DMS153 (cell line): Measurements from ENCODE around the gene RAB40A.

Experiments
- DNase-seq: peaks from one replicate; lab custom pipeline; 2025; lab: John Stamatoyannopoulos, UW

RAB40A gene, protein sequence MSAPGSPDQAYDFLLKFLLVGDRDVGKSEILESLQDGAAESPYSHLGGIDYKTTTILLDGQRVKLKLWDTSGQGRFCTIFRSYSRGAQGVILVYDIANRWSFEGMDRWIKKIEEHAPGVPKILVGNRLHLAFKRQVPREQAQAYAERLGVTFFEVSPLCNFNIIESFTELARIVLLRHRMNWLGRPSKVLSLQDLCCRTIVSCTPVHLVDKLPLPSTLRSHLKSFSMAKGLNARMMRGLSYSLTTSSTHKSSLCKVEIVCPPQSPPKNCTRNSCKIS

DNA sequence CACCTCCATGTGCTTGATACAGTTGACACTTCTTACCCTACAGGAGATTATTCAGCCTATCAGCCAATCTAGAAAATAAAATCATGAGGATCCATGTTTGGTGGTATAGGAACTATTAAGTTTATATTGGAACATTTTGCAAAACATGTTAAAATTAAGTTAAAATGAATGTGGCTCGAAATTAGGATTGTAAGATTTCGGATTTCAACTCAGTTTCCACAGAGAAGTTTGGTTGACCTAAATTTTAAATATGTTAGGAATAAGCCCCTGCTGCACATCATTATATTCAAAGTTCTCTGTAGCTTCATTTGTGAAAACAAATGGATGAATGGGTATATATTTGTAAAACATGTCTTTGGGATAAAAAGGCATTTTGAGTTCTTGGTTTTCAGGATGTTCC lies at the start of gene RAB40A:
TSS of gene RAB40A (minus strand) at position 101 of the 400 bp plus-strand sequence. CDS start 18,733 bp downstream, outside the sequence.
- no peak for DNase-seq

DNA sequence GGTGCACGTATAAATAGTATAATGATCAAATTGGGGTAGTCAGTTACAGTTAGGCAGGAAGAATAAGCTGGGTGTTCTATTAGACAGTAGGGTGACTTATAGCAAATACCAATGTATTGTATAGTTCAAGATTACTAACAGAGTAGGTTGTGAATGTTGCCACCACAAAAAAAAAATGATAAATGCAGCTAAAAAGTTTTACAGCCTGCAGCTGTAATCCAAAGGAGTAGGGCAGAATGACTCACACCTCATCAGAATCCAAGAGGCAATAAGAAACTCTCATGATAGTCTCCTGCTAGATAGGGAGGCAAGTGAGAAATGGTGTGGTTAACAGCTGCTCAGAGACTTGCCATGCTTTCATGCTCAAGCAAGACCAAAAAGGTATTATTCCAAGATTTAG lies 46.5 kb upstream of the RAB40A start:
- DNase-seq: no peak

DNA sequence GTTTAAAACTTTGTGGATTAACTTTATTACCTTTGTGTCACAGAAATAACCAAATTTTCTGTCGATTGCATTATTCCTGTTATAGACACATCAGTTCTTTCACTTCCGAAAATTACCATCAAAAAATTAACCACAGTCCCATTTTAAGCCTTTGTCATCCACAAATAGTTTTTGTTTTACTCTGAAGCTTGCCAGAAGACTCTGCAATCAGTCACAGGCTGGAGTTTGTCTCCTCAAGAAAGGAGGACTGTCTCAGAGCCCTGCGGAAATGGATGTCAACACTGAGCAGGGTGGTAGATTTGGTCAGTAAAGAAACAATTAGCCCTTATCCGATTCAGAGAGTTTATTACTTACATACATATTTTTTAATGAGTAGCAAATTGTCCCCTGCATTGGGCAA lies 45.9 kb upstream of the RAB40A start:
- no peak for DNase-seq

DNA sequence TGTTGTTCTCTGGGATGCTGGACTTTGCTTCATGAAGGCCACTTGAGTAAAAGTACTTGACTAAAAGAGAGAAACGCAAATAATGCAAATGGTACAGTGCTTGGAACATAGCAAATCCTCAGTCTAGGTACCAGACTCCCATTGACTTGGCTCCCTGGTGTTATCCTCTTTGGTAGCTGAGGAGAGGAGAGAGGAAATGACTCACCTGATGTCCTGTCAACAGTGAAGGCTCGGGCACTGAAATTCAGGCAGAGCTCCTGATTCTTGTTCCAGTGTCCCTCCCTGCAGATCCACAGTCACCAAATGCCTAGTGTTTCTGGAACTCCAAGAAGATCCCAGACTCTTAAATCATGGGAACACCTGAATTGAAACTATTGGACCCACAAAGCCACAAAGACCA lies 43.5 kb upstream of the RAB40A start:
- DNase-seq: no peak

DNA sequence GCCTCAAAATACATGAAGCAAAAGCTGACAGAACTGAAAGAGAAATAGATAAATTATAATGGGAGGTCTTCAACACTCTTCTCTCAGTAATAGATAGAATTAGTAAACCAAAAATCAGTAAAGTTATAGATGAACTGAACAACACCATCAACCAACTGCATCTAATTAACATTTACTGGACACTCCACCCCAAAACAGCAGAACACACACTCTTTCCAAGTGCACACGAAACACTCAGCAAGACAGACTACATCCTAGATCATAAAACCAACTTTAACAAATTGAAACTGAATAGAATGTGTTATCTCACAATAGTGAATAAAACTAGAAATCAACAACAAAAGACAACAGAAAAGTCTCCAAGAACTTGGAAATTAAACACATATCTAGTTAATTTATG lies 41.0 kb upstream of the RAB40A start:
- no peak for DNase-seq

DNA sequence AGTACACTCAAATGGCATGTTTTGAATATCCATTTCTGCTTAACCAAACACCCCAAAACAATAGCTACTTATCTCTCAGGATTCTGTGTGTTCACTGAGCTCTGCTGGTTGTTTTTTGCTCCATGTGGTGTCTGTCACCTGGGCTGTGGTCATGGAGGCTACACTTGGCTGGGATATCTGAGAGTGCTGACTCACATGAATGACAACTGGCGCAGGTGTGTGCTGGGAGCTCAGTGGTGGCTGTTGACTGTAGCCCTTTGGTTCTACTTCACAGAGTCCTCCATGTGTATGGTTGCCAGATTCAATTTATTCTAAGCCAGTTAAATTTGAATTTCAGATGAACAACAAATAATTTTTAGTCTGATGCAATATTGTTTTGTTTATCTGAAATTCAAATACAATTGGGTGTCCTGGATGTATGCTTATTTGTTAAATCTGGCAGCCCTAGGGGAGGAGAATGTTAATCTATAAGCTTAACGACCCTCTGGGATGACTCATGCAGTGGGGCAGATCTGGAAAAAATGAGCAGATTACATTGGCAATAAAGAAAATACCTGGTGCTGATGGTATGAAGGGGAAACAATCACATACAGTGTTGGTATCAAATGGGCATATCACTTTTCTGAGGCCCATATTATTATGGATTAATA lies 37.8 kb upstream of the RAB40A start:
- DNase-seq: no peak

DNA sequence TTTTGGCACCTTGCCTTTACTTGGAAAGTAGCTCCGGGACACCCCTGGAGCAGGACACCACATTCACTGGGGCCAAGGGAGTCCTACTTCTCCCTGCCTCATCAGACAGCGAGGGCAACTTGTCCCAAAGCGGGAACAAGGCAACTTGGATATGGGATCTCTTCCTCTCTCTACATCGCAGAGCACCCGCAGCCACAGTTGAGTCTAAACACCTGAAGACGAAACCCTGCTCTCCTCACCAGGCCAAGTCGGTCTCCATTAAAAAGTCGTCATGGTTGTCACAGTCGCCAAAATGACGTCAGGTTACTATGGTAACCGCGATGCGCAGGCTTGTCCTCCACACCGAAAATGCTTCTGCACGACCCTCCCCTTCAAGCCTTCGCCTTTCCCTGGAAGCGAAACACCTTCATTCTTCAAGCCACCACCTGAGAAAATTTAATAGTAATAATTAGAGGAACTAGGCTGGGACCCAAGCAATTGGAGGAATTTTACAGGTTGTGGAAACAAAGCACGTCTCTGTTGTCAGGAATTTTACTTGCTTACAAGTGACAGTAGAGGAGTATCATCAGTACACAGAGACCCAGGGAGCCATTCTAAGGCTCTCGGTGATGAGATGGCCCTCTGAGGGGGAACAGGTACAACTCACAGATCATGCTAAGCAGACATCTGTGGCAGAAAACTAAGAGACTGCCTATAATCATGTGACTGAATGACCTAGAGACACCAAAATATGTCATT lies 35.6 kb upstream of the RAB40A start:
- peak; percentile 20 for DNase-seq

DNA sequence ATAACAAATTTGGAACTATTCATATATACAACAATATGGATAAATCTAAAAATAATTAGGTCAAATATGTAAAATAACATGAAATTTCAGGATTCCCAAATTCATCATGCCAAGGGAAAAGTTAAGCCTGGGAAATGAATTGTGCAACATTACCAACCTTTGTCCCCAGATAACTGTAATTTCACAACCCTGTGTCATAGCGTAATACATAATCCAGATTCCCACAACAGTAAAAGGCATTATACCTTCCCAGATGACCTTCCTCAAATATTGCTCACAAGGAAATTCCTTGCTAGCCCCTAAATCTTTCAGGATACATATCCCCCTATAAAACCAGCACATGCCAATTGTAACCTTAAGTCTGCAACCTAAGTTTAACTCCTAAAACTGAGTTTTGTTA lies 32.9 kb upstream of the RAB40A start:
- no peak for DNase-seq

DNA sequence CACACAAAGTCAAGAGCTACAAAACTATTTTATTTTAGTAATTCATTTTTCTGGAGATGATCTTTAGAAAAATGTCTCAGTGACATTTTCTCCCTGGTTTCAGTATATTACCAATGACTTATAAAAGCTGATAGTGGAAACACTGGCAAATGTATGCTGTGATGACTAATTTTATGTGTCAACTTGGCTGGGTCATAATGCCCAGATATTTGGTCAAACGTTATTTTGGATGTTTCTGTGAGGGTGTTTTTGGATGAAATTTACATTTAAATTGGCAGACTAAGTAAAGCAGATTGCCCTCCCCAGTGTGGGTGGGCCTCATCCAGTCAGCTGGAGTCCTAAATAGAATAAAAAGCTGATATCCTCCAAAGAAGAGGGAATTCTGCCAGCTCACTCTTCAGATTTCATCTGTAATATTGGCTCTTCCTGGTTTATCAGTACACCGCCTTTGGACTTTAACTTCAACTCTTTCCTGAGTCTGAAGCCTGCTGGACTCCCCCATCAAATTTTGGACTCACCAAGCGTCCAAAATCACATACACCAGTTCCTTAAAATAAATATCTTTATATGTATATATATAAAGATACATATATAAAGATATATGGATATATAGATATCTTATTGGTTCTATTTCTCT lies 31.2 kb upstream of the RAB40A start:
- no peak for DNase-seq

DNA sequence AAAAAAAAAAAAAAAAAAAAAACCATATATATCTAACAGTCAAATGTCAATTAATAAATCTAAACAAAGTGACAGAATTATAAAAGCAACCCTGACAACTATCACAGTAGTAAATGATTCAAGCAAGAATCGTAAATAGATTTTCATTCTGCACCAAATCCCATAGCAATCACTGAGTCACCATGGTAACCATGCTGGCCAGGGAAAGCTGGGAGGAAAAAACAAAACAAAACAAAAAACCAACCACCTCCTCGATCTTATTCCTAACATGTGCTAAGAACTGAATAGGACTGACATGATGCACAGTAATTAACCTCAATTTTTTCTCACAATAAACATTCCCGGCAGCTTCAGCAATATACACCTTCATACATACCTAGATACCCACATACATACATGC lies 30.6 kb upstream of the RAB40A start:
- no peak for DNase-seq

DNA sequence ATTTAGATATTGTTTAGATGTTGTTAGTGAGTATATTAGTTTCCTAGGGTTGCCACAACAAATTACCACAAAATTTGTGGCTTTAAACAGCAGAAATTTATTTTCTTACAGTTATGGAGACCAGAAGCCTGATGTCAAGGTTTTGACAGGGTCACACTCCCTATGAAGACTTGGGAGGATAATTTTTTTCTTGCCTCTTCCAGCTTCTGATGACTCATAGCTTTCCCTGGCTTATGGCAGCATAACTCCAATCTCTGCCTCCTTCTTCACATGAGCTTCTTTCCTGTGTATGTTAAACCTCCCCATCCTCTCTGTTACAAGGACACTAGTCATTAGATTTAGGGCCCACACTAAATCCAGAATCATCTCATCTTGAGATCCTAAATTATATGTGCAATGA lies 20.9 kb upstream of the RAB40A start:
- DNase-seq: no peak

DNA sequence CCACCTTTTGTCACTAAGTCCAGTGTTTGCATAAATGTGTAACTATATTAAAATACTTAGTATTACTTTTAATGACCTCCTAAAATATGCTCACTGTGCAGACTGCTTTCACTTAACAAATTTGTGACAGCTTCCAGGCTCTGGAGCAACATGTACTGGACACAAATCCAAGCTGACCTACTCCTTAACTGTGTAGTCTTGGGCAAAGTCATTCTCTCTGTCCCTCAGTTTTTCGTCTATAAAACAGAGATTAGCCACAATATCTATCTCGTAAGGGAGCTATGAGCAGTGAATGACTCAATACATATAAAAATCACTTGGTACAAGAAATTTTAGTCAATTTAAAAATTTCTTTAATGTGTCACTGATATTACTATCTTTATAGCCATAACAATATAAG lies 20.4 kb upstream of the RAB40A start:
- no peak for DNase-seq

DNA sequence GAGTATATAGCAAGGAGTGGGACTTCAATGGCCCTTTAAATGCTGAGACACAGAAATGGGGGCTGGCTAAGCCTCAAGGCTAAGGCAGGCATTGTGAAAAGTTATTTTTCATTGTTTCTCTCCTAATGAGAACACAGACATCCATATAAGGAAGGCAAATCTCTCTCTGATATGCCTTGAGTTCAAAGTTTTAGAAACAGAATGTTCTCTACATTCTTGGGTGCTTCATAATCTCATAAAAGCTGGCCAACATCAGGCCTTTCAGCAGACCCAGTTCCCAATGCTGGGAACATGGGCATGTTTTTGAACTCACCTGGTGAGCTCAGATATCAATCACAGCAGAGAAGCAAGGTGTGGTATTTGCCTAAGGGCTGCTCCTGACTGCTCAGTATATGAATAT lies 19.4 kb upstream of the RAB40A start:
- no peak for DNase-seq

DNA sequence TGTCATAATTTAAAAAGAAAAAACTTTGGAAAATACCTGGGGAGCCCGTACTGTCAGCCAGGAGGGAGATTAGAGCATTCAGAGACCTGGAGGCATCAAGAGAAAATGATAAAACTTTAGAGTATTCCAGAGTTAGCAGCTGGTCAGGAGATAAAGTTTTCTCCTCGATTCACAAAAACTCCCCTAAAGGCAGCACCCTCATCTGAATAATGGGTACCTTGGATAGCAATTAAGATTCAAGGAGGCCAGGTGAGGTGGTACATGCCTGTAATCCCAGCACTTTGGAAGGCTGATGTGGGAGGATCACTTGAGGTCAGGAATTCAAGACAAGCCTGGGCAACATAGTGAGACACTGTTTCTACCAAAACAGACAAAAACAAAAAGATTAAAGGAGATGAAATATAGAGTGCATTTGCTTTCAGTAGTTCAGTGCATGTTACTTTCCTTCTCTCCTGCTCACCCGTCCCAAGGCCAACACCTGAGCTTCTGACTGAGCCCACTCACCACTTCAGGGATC lies 18.6 kb upstream of the RAB40A start:
- no peak for DNase-seq

DNA sequence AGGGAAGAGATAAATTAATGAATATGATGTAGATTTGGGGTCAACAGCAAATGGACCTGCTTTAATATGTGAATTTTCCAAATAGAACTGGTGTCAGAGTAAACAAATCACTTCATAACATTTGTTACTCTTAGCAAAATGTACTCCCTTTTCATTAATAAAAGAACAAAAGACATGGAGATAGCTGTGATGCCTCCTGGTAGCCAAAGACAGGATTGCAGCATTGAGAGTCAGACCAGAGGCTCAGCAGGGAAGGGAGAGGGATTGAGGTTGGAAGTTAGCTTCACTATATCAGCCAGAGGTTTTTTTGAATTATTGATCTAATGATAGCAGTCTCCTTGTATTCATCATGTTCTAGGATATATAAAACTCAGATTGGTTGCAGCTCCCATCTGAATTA lies 17.4 kb upstream of the RAB40A start:
- no peak for DNase-seq

DNA sequence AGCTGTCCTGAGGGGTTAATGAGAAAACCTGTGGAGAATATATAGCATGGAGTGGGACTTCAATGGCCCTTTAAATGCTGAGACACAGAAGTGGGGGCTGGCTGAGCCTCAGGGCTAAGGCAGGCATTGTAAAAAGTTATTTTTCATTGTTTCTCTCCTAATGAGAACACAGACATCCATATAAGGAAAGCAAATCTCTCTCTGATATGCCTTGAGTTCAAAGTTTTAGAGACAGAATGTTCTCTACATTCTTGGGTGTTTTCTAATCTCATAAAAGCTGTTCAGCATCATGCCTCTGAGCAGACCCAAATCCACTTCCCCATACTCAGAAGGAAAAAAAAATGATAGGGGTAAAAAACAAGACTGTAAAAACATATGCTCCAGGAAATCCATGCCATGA lies 16.8 kb upstream of the RAB40A start:
- no peak for DNase-seq

DNA sequence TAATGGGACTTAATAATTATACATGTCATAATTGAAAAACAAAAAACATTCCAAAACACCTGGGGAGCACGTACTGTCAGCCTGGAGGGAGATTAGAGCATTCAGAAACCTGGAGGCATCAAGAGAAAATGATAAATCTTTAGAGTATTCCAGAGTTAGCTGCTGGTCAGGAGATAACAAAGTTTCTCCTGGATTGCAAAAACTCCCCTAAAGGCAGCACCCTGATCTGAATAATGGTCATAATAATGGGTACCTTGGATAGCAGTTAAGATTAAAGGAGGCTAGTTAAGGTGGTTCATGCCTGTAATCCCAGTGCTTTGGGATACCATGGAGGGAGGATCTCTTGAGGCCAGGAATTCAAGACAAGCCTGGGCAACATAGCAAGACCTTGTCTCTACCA lies 15.9 kb upstream of the RAB40A start:
- DNase-seq: no peak

DNA sequence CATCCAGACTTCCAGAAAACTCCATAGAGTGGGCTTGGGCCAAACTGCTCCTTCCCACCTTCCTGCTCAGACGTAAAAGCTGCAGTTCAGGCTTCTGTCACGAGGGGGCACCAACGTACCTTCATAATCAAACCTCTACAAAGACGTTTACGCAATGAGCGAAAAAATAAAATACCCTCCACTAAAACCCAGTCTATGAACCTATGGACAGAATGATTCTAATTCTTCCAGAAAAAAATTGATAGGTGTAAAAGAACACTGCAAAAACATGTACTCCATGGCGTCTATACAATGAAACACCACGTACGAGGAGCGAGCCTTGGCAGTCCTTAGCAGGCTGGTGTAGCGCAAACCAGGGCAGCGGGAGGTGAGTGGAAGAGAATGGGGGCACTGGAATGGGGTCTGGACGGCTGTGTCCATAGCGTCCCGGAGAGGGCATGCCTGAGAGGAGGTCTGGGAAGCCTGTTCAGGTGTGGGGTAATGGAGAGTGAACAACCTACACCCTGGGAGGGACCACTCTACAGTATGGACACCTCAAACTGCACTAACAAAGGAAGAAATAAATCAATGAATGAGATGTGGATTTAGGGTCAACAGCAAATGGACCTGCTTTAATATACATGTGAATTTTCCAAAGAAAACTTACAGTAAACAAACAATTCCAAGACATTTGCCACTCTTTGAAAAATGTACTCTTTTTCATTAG lies 14.4 kb upstream of the RAB40A start:
- peak; percentile 1 for DNase-seq

DNA sequence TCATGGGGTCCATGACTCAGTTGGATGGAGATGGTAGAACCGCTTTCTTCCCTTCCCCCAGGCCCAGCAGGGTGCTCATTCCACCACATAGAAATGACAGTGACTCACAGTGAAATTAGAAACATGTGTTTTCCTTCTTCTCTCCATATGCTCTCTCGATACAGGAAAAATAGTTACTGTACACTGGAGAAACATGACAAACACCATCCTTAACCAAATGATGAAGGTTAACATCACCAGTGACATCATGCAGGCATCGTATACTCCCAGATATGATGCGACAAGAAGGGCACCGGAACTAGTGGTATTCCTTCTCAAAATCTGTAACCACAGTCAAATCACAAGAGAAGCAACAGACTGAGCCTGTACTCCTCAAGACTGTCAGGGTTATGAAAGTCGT lies 11.7 kb upstream of the RAB40A start:
- no peak for DNase-seq

DNA sequence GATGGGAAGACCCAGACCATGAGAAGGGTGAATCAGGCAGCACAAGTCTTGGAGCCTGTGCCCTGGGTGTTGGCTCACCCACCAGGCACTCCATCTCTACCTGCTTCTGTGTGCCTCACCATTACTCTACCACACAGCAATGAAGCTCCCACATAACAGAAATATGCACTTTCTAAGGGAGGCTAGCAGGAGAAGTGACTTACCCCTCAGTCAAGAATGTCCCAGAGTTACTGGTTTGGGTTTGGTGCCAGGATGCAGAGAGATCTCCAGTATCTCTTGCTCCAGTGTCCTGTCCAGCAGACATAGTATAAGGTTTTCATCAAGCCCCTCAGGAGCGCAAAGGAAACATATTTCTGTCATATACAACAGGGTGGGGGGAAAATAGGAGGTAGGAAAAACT lies 11.3 kb upstream of the RAB40A start:
- no peak for DNase-seq

DNA sequence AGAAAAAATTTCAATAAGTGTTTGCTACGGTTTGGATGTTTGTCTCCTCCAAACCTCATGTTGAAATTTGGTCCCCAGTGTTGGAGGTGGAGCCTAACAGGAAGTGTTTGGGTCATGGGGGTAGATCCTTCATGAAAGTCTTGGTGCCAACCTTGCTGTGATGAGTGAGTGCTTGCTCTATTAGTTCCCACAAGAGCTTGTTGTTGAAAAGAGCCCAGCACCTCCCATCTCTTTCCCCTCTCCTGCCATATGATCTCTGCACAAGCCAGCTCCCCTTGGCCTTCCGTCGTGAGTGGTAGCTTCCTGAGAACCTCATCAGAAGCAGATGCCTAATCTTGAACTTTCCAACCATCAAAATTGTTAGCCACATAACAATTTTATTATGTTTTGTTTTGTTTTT lies 10.3 kb upstream of the RAB40A start:
- DNase-seq: no peak

DNA sequence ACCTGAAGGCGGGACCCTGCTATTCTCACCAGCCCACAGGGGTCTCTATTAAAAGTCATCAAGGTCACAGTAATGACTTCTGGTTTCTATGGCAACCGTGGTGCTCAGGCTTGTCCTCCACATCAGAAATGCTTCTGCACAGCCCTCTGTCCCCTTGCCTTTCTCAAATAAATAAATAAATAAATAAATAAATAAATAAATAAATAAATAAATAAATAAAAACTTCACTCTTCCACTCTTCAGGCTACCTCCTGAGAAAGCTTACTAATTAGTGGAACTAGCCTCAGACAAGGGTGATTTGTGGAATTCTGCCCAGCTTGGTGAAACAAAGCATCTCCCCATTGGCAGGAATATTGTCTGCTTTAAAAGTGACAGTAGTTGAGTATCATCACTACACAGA lies 5.5 kb upstream of the RAB40A start:
- no peak for DNase-seq
